GM18508 (cell line): ENCODE results near the gene PPFIA4.

Experiments used
- ATAC-seq: cut with Tn5 transposase; IDR thresholded peaks from one replicate; pipeline ENCODE4 v1.9.1; 2021; ENCODE audit warnings: moderate number of reproducible peaks; ENCODE audit not compliant: insufficient read depth, unreplicated experiment

Gene PPFIA4

GRCh38 chr1:203124011-203124410 lies 97.7 kb downstream of the PPFIA4 start:
- ATAC-seq, result no peak

DNA sequence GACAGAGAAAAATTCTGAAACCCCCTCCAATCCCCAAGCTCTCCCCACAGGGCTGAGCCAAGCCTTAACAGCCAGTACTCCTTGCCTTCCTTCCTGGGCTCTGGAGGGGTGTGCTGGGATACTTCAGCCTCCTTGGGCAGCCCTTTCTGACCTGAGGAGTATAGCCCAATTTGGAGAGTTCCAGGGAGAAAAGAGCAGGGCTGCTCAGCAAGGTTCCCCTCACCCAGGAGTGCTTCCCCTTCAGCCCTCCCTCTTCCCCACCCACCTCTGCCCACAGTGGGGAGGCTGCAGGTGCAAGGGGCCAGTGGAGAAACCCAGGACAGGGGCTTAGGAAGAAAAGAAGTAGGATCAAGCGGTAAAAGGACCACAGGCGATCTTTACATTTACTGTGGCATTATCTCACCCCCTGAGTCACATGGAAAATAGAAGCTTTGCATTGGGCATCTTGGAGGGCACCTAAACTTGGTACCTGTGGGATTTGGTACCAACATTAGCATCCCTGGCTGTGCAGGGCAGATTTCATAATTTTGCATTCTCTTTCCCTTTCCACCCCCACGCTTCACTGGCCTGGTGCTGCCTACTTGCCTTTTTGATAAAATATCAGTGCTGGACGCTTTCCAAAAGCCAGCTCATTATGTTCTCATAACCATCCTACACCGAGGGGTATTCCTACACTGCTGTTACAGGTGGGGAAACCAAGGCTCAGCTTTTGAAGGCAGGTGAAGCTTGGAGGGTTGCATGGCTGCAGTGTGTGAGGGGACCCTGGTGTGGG lies 98.4 kb downstream of the PPFIA4 start:
- ATAC-seq, result no peak

DNA sequence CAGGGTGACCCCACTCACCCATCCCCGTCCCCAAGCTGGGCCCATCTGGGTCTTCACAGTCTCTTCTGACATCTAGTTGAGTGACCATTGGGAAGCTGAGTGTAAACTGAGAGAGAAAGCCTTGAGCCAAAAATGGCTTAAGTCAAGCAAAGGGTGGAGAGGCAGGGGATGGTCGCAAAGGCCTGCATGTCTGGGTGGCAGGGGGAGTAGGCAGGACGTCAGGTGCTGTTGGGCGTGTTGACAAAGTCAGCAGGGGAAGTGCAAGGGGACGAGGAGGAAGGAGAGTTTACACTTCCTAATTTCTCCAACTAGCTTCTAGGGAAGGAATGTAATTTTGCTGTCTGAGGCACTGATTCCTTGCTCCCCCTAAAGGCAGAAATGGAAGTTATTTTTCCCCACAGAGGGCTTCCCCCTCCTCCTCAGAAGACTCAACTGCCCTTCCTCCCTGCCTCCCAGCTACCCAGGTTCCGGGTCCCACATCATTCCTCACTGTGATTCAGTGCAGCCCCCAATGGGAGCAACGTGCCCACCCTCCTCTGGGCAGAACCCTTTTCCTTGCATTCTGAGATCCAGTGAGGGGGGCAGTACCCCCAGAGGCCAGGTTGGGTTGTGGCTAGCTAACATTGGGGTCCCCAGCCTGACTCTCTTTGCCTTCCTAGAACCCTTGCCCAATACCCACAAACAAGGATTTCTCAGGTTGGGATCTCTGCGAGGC lies 100.0 kb downstream of the PPFIA4 start:
- no peak for ATAC-seq

DNA sequence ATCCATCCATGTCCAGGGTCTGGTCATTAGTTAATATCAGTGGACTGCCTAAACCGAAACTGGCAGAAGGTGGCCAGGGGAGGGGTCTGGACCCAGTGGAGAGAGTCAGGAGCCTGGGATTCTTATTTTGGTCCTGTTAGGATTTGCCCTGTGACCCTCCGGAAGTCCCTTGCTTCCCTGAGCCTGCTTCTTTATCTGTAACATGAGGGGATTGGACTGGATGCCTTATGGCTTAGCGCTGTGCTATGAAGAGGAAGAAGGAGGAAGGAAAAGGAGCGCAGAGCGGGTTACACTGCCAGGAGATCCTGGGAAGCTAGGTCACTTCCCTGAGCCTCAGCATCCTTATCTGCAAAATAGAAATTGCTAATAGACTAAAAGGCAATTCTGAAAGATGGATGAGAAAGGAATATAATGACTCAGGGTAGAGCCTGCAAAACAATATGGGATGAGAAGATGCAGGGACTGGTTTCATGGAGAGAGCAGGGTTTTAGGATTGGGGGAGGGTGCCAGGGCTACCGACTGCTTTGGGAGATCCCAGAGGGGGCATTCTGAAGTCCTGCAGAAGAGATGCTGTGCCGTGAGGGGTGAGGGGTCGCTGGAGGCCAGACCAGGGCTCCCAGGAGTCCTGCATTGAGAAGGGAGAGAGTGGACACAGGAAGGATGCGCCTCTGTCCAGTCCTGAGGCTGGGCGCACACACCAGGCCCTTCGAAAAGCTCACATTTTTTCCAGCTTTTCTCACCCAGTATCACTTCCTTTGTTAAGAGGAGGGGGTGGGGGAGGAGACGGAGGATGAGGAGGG lies 100.8 kb downstream of the PPFIA4 start:
- ATAC-seq, result no peak

GRCh38 chr1:203127666-203128430 lies 101.6 kb downstream of the PPFIA4 start, which contains the start of gene ADORA1:
TSS of gene ADORA1 (plus strand) at chr1:203127726. CDS start at chr1:203128842, 1,116 bp downstream.
- no peak for ATAC-seq

DNA sequence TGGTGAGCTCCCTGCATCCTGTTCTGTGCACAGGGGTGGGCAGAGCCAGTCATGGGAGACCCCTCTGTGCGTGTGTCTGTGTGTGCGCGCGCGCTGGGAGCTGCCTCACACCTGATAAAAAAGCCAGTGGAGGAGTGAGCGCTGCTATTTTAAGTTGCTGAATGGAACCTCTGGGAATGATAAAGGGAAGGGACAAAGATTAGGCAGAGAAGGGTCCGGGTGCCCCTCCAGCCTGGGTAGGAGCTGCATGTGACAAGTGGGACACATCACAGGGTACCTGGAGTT lies 102.1 kb downstream of the PPFIA4 start:
- ATAC-seq, result no peak
